Measurements from ENCODE around the gene MAP6.
A peak's percentile ranks its signal among the peaks of the same experiment; 100 is the strongest.

The MAP6 gene

GRCh38 chr11:75600356-75600755 lies 68.5 kb downstream of the MAP6 start:
- no peaks in the 10 kb centered on the region; the same call in none of the 2 replicates for H3K27me3 ChIP-seq (replicated peaks; ENCODE audit: control insufficient read depth, insufficient read depth, low read length)
- H3K36me3 ChIP-seq (ENCODE audit: control insufficient read depth, insufficient read depth, low read length): no peaks in the 10 kb centered on the region
- TF ChIP-seq CTCF (IDR thresholded peaks at IDR 0.05; ENCODE audit: insufficient read depth, low read length, poor library complexity, severe bottlenecking): no peak
- DNase-seq (ENCODE audit: extremely low read depth, insufficient read length): no peak
- H3K4me3 ChIP-seq (replicated peaks; ENCODE audit: low read depth, low read length): no peak overlapping the region

DNA sequence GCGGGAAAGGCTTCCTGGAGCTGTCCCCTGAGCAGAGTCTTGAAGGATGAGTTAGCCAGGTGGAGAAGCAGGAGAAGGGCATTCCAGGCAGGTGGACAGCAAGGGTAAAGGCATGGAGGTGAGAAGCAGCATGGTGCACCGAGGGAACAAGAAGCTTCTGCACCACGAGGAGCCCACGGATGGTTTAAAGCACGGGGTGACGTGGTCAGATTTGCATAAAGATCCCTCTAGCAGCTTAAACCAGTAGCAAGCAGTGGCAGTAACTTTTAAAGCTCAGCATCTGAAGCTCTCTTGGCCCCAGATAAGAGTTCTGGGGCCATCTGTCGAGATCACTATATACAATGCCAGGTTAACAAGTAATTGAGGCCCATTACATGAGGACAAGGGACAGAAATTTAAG lies 69.9 kb downstream of the MAP6 start:
- H3K4me3 ChIP-seq (replicated peaks; ENCODE audit: low read depth, low read length): no peak overlapping the region
- DNase-seq (ENCODE audit: extremely low read depth, insufficient read length): no peak
- no peak for TF ChIP-seq CTCF (IDR thresholded peaks at IDR 0.05; ENCODE audit: insufficient read depth, low read length, poor library complexity, severe bottlenecking)
- no peaks in the 10 kb centered on the region for H3K36me3 ChIP-seq (ENCODE audit: control insufficient read depth, insufficient read depth, low read length)
- peaks cover 3% of the 10 kb centered on the region for H3K27me3 ChIP-seq (replicated peaks; ENCODE audit: control insufficient read depth, insufficient read depth, low read length)

DNA sequence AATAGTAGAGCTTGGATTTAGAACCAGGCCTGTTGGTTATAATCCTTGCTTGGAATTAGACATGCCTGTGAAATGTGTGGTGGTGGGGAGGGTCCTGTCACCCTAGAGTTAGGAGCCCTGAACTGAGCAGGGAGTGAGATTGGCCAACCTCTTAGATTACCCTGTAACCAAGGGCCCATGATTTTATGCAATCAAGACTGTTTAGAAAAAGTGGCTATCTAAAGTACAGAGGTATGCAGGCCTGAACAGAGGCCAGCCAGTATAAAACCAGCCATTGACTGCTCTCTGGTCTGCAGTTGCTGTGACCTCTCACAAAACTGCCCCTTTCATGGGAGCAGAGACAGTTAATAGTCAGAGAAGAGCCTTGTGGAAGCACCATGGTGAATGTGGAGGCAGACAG lies 70.6 kb downstream of the MAP6 start:
- H3K27me3 ChIP-seq (replicated peaks; ENCODE audit: control insufficient read depth, insufficient read depth, low read length): peaks cover 3% of the 10 kb centered on the region
- no peak overlapping the region for H3K4me3 ChIP-seq (replicated peaks; ENCODE audit: low read depth, low read length)
- no peaks in the 10 kb centered on the region for H3K36me3 ChIP-seq (ENCODE audit: control insufficient read depth, insufficient read depth, low read length)
- no peak for TF ChIP-seq CTCF (IDR thresholded peaks at IDR 0.05; ENCODE audit: insufficient read depth, low read length, poor library complexity, severe bottlenecking)
- DNase-seq (ENCODE audit: extremely low read depth, insufficient read length): no peak

GRCh38 chr11:75597636-75598035 lies 71.2 kb downstream of the MAP6 start:
- no peaks in the 10 kb centered on the region for H3K36me3 ChIP-seq (ENCODE audit: control insufficient read depth, insufficient read depth, low read length)
- H3K27me3 ChIP-seq (replicated peaks; ENCODE audit: control insufficient read depth, insufficient read depth, low read length): peaks cover 3% of the 10 kb centered on the region
- peak; percentile 79 for TF ChIP-seq CTCF (IDR thresholded peaks at IDR 0.05; ENCODE audit: insufficient read depth, low read length, poor library complexity, severe bottlenecking)
- no peak overlapping the region for H3K4me3 ChIP-seq (replicated peaks; ENCODE audit: low read depth, low read length)
- no peak for DNase-seq (ENCODE audit: extremely low read depth, insufficient read length)

GRCh38 chr11:75596914-75597313 lies 71.9 kb downstream of the MAP6 start:
- Histone ChIP-seq H3K27me3 (replicated peaks; ENCODE audit: control insufficient read depth, insufficient read depth, low read length) (peaks cover 3% of the 10 kb centered on the region), H3K4me3 (replicated peaks; ENCODE audit: low read depth, low read length) (no peak overlapping the region), H3K36me3 (ENCODE audit: control insufficient read depth, insufficient read depth, low read length) (no peaks in the 10 kb centered on the region)
- no peak for TF ChIP-seq CTCF (IDR thresholded peaks at IDR 0.05; ENCODE audit: insufficient read depth, low read length, poor library complexity, severe bottlenecking)
- DNase-seq (ENCODE audit: extremely low read depth, insufficient read length): no peak

DNA sequence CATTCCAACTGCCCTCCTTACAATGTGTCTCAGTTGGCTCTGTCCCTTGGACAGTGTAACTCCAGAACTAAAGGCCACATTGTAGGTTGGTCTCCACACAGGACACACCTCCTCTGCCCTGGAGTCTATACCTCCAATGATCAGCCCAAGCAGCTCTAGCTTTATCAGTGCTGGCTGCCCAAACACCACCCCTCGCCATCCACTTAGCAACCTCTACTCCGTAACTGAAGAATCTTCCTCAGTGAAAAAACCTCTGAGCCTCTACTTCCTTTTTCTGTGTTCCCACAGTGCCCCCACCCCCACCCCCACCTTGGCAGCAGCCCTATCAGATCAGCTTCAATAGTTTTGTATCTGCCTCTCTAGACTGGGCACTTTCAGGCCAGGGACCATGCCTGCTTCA lies 73.4 kb downstream of the MAP6 start:
- no peak overlapping the region for H3K4me3 ChIP-seq (replicated peaks; ENCODE audit: low read depth, low read length)
- TF ChIP-seq CTCF (IDR thresholded peaks at IDR 0.05; ENCODE audit: insufficient read depth, low read length, poor library complexity, severe bottlenecking): no peak
- peaks cover 3% of the 10 kb centered on the region for H3K27me3 ChIP-seq (replicated peaks; ENCODE audit: control insufficient read depth, insufficient read depth, low read length)
- no peak for DNase-seq (ENCODE audit: extremely low read depth, insufficient read length)
- no peaks in the 10 kb centered on the region for H3K36me3 ChIP-seq (ENCODE audit: control insufficient read depth, insufficient read depth, low read length)
